ENCODE measurements around the gene PERCC1.
"Not testable (repeated sequence)": the region's sequence is repeated elsewhere in the genome, so short reads cannot be mapped to it uniquely, and the experiment has no call there.

PERCC1 gene

DNA sequence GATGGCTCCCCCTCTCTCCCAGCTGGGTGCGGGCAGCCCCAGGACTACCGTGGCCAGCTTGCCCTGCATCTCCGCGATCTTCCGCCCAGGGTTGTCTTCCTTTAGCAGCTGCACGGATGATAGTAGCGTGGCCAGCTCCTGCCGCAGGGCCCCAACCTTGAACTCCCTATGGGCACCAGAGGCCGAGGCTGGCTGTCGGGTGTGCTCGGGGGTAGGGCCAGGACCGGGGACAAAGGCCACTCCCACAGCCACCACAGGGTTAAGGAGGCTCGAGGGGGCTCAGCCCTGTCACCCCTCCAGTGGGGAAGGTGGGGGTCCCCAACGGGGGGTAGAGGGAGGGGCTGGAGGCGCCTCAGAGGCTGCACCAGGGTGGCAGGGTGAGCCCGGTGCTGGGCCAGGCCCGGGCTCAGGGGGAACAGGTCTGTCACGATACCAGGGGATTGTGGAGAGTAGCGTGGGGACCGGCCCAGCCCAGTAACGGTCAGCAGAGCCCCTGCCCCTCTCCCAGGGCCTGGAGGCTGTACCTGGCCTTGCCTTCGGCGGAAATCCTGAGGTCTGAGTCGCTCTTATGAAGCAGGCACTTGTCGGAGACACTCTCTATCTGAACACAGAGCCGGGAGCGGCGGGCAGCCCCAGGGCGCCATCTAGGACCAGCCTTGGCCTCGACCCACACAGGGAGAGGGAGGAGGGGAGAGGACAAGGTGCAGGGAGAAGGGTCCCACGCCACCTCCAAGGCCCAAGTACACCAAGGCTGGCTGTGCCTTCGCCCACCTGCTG lies 5.2 kb downstream of the PERCC1 start:
- no peak for DNase-seq

DNA sequence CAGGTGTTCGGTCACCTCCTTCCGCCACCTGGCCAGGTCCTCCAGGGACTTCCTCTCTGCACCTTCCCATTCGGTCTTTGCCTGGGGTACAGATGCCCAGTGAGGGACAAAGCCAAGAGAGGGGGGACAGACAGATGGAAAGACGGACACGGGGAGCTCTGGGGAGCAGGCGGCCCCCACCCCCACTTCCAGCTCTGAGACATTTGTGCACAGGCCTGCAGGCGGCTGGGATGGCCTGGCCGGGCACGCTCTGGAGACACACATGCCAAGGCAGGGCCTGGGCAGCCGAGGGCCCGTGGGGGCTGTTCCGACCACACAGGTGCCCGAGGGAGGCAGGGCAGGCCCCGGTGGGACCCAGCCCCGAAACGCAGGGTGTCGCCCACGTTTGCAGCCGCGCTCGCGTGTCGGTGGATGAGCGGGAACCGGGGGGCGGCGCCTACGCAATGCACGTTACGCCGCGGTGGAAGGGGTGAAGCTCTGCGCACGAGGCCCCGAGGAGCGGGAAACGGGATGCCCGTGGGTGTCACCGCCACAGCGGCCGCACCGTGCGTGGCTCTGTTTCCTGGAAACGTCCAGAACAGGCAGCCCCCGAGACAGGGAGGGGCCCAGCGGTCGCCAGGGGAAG lies 6.0 kb downstream of the PERCC1 start:
- no peak for DNase-seq

DNA sequence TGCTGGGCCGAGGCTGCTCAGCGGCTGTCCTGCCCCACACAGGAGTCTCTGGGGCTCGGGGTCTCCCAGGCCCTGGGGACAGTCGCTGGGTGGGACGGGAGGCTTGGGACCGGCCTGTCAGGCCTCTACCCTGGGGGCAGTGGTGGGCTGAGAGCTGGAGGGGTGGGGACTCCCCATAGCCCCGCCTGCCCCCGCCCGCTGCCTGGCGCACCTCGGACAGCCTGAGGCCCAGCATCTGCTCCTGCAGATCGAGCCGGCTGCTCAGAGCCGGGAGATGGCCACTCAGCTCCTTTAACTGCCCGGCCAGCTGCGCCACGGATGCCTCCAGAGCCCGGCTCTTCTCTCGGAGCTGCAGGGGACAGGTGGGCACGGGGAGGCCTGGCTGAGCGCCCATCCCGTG lies 6.7 kb downstream of the PERCC1 start:
- no peak for DNase-seq

DNA sequence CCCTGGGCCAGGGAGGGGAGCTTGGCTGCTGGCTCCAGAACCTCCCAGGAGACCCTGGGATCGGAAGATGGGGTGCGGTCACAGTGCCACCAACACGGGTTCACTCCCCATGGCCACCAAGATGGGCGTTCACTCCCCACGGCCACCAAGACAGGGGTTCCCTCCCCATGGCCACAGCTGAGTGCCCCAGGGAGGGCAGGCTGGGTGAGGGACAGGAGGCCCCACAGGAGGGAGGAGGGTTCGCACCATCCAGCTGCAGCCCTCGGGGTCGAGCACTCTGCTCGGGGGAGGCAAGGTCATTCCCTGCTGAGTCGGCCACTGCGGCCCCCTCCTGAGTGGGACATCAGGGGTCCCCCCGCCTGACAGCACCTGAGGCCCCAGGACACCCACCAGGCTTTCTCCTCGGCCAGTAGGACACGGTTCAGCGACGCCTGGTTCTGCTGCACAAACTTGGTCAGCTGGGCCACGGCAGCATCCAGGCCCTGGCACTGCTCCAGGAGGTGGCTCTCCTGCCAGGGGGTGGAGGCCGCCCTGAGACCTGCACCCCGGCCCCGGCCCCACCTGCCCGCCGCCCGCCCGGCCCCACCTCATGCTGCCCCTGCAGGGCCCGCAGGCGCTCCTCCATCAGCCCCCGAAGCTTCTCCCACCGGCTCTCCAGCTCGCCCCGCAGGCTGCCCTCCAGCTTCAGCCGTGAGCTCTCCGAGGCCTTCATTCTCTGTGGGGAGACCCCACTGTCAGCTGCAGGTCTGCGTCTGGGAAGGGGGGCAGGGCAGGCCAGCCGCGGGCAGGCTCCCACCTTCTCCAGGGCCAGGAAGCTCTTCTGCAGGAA lies 7.6 kb downstream of the PERCC1 start:
- DNase-seq: no peak

DNA sequence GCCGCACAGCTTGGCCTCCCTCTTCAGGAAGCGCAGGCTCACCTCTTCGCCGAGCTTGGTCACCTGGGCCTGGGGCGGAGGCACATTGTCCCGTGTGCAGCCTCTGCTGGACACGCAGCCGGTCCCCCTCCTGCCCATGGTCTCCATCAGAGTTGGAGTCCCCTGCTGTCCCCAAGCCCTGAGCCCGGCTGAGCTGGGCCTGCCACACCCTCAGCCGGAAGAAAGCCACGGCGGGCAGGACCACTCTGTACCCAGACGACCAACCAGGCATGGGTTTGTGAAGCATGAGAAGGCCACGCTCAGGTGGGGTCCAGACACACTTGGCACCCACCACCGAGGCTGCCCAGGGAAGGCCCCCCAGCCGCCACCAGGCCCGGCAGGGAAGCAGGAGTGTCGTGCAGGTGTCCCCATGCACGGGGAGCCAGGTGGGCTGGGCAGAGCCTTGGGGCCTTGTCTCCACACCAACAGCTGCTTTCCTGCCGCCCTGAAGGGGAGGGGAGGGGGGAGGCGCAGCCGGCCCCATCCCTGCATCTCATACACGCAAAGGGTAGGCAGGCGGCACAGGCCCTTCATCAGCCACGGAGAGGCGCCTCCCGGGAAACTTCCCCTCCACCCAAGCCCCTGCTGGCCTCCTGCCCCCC lies 8.3 kb downstream of the PERCC1 start:
- no peak for DNase-seq

DNA sequence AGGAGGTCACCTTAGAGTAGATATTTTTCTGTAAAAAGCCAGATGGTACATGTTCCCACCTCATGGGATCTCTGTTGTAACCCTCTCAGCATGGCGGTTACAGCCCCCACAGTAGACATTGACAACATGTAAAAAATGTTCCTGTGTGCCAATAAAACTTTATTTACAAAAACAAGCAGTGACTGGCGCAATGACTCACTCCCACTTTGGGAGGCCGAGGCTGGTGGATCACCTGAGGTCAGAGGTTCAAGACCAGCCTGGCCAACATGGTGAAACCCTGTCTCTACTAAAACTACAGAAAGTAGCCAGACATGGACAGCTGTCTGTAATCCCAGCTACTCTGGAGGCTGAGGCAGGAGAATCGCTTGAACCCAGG lies 8.8 kb downstream of the PERCC1 start:
- not testable (repeated sequence) for DNase-seq

DNA sequence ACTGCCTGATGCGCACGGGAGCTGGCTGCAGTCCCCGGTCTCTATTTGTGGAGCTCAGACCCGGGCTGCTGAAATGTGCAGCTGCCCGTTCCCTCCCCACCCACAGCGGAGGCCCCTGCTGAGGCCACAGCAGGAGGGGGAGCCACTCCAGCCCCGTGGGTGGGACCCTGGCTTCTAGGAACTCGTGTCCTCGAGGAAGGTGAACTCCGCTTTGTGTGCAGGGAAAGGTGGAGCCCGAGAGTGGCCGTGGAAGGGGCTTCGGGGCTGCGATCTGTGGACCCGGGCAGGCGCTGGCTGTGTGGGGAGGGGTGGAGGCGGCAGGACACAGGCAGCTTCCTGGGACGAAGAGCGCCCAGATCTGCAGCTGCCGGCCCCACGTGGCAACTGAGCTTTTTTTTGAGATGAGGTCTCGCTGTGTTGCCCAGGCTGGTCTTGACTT lies 10.5 kb downstream of the PERCC1 start:
- DNase-seq: no peak

DNA sequence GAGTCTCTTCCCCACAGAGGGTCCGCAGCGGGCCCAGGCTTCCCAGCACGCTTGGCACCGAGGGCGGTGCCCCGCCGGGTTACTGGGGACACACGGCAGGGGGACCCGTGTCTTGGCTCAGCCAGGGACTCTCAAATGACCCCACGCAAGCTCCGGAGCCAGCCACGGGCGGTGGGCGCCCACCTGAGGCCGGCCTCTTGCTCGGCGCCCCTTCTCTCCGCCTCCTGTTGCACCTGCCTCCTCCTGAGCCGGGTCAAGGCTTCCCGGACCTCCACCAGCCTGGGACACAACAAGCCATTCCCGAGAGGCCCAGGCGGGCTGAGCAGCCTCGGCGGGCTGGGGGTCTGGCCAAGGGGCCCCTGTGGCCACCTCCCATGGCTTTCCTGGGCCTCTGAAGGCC lies 11.8 kb downstream of the PERCC1 start:
- DNase-seq: no peak

DNA sequence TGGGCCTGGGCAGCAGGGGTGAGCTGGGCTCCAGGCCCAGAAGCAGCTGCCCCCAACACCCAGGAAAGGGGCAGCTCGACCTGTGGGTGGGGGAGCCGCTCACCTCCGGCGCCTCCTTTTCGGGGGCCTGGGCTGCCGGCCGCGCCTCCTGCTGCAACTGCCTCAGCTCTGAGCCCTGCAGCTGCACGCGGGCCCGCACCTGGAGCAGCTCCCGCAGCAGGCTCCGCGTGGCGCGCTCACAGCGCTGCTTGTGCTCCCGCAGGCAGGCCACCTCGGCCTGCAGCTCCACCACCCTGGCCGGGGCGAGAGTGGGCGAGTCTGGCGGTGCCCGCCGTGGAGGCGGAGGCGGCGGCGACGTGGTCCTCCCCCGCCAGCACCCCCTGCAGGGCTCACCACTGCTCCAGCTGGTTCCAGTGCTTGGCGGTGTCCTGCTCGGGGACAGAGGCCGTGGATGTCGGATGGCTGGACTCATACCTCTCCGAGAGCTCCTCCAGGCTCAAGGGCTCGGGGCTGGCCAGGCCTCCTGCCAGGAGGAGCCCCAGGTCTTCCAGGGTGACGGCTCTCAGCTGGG lies 12.6 kb downstream of the PERCC1 start:
- DNase-seq: no peak

DNA sequence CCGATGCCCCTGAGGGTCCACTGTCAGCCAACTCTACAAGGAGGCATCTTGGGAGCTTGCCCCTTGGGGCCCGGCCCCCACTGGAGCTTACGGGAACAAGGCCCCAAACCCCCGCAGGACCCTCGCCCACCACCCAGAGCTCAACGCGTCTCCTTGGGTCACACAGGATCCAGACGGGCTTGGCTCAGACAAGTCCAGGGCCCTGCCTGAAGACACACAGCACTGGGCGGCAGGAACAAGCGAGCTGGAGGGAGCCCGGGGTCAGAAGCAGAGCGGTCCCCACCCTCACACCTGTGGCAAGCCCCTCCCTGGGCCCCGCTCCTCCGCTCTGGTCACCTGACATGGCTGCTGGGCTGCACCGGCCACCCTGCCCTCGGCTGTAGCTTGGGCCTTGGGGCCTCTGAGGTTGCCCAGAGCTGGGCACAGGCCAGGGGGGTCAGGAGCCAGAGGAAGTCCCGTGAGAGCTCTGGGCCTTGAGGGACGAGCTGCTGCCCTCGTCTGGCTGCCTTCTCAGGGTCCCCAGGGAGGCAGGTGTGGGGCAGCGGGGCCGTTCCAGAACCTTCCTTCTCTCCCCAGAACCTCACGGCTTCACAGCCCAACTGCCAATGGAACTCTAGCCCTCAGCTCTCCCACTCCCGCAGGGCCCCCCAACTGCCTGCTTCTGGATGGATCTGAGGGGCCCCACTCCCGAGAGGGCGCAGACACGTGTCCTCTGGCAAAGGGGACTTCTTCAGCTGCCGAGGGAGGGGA lies 13.3 kb downstream of the PERCC1 start, which contains the start of gene CCDC154:
CCDC154 (minus strand) TSS at position 577 of the 750 bp plus-strand sequence; CDS start at position 343, 234 bp downstream.
- no peak for DNase-seq

DNA sequence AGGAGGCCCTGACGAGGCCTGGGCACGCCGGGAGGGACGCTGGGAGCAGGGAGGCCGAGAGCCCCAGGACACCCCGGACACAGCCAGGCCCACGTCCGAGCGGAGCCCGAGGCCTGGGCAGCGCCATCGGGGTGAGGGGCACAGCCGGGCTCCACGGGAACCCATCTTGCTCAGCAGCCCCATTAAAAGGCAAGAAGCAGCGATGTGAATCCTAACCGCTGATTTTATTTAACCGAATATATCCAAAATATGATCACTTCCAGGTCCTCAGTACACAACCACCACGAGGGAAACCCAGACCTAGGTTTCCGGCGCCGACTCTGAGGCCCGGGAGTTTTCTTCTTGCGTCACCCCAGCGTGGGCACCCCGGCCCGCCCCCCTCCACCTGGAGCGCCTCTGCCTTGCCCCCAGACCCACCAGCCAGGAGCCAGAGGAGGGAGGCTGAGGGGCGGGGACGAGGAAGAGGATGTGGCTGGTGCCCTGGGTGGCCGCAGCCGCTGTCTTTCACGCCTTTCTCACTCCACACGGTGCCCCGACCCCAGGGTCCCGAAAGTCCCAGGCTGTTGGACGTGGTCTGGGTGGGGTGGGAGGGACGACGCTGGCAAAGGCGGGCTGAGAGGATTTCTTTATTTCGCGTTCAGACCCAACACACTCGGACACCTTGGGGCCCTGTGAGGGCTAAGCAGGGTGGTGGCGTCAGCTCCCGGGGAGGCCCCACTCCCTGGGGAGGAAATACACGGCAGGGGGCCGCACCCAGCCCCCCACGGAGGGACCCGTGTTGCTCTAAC lies 14.0 kb downstream of the PERCC1 start:
- no peak for DNase-seq

DNA sequence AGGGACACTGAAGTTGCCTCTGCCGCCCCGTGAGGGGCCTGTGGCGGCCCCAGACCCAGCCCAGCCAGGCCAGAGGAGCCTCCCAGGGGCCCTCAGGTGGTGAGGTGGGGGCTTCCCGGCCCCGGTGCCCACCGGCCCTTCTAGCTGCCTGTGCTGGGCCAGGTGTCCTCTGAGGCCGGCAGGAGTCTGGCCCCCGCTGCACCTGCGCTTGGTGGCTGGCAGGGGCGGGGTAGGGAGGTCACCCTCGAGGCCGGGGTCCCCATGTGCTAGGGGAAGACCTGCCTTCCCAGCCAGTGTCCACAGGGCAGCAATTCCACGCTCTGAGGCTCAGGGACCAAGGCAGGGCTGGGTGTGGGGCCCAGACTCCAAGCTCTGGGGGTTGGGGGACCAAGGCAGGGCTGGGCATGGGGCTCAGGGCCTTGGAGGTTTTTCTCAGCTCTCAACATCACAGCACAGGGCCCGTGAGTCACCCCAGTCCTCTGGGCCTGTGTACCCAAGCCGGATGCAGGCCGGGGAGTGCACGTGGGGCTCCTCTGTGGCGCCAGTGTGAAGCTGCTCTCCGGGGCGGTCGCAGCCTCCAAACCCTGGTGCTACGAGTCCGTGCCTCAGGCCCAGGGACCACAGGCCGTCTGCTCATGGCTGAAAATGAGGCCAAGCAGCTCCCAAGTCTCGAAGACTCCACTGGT lies 14.8 kb downstream of the PERCC1 start:
- no peak for DNase-seq

DNA sequence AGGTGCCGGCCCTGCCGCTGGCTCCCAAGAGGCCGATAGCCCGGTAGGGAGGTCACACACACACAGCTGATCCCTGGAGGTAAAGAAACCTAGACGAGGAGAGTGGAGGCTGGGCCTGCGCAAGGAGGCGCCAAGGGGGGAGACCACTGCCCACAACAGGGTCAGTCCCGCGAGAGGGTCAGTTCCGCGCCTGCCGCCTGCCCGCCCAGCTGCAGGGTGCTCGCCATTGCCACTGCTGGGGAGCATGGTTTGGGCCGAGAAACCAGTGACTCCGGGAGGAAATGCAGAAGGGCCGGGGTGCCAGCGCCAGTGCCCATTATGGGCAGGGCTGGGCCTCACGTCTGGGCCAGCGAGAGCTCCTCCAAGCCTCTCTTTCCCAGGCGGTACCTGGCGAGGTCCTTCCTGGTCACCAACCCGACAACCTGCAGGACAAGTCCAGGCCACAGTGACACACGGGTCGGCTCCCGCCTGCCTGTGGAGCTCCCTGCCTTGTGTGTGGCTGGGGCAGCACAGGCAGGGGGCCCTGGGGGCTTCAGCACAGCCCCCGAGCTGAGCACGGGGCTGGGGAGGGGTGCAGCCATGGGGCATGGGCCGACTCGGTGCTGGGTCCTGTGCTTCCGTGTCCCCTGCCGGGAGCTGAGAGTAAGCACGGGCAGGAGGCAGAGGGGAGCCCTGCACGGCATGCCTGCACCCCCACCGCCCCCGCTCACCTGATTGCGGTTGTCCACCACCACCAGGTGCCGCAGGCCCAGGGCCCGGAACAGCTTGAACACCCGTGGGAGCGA lies 15.6 kb downstream of the PERCC1 start:
- DNase-seq: no peak

DNA sequence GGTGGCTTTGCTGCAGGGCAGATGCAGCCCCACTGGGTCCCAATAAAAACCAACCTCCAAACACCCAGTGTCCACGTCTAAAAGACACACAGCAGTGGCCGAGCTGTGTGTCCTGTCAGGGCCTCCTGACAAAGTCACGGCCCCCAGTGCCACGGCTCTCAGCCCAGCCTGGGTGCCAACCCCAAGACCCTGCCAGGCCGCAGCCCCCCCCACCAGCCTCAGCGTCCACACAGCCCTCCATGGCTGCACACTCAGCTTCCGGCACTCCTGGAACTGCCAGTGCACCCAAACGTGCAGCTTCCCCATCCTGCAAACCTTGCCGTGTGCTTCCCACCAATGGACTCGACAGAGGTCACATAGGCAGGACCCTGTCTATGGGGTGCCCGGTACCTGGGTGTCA lies 17.1 kb downstream of the PERCC1 start:
- DNase-seq: no peak

DNA sequence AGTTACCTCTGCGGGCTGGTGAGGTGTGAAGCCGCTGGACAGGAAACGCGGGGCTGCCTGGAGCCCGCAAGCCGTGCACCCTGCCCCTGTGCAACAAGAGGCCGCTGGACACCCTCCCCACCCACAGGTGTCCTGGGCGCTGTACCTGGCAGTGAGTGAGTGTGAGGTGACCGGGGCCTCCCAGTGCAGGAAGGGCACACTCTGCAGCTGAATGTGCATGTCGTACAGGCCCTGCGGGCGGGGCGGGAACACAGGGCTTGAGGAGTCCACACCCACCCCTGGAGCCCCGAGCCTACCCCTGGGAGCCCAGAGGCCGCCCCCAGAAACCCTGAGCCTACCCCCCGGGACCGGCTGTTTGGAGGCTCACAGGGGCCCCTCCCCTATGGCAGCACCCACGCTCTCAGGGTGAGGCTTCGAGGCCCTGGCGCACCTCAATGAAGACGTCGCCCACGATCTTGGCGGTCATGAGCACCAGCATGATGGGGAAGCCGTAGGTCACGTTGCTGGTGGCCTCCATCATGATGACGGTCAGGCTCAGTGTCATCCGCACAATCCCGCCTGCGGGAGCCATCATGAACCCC lies 17.7 kb downstream of the PERCC1 start:
- no peak for DNase-seq

DNA sequence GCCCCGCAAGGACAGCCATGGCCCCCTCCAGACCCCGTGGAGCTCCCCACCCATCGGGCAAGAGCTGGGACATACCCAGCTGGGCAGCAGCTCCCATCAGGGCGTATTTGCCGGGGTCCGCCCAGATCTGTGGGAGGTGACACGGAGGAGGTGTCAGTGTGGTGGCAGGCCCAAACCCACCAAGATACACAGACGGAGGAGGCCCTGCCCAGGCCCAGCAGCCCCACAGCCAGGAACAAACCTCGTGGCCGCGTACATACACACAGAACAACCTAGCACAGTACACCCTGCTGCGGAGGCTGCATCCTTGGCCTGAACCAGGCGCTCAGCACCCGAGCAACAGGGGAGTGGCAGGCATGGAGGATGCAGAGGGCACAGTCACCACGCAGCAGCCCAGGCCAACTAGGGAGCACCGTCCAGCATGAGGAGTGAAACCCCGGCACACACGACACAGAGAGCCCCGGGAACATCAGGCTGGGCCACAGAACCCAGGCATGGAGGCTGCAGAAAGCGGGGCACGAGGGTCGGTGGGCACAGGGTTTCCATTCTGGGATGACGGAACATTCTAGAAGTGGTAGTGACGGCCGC lies 18.4 kb downstream of the PERCC1 start:
- no peak for DNase-seq

DNA sequence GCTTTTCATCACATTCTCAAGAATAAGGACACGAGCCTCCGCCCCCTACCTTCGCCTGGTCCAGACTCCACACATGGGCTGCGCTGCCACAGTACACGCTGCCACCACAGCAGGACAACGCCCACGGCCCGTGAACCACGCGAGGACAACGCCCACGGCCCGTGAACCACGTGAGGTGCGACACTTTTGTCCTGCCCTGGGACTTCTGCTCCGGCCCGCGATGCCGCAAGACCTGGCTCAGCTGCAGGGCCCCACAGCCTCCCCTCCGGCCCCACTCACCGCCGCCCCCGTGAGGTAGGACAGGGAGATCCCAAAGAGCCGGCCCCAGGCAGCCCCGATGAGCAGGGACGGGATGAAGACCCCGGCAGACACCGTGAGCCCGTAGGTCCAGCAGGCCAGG lies 19.3 kb downstream of the PERCC1 start:
- DNase-seq: no peak

DNA sequence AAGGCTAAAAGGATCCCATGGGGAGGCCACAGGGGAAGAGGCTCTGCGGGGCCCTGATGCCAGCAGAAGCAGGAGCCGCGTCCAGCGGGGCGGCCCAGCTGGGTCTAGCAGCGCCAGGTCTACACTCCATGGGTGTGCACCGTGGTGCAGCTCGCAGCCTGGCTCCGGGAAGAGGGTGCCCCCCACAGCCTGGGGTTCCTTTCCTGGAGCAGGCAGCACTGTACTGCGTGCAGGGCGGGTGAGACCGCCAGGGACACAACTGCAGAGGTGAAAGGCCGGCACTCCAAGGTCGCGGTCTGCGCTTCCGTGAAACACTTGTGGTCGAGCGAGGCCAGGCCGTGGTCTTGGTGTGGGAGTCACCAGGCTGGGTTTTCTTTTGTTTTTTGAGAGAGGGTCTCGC lies 20.0 kb downstream of the PERCC1 start:
- DNase-seq: no peak

Data from NCI-H748 treated with DMSO at 0.1 percent for 48 hours (cell line).